GM23338 (cell line): ENCODE results near the gene AP4M1. TPM values are rescaled to one million over a fixed set of nuclear protein-coding genes. Genes with fewer than 3 reads are reported as not detected.
"Not testable (repeated sequence)": the region's sequence is repeated elsewhere in the genome, so short reads cannot be mapped to it uniquely, and the experiment has no call there.

Source experiments
- ATAC-seq: fragments of 200-7000 bp; cut with Tn5 transposase; 3 replicates; pipeline ENCODE4 v1.9.1; 2020
- DNase-seq: peaks from one replicate; pipeline ENCODE4 v3.0.0-alpha.2; 2015; ENCODE audit warnings: low spot score
- H2AFZ ChIP-seq: fragments of 200-600 bp; sonication (generic); 2 replicates; pipeline ENCODE4 v1.8.0; 2016; ENCODE audit warnings: antibody characterized with exemption, mild to moderate bottlenecking, moderate library complexity
- H3F3A ChIP-seq: fragments of 200-600 bp; sonication (generic); replicated peaks from 2 replicates; pipeline ENCODE4 v1.8.0; 2017; ENCODE audit warnings: antibody characterized with exemption, mixed run types, low read depth
- H3K27ac ChIP-seq: fragments of 200-600 bp; sonication (generic); 2 replicates; pipeline ENCODE4 v1.6.1; 2016; ENCODE audit warnings: low read depth
- H3K27me3 ChIP-seq: fragments of 200-600 bp; sonication (generic); 2 replicates; pipeline ENCODE4 v1.8.0; 2016; ENCODE audit warnings: mild to moderate bottlenecking, mixed run types, moderate library complexity; ENCODE audit not compliant: insufficient read depth
- H3K36me3 ChIP-seq: fragments of 200-600 bp; sonication (generic); 2 replicates; pipeline ENCODE4 v1.8.0; 2016; ENCODE audit warnings: mild to moderate bottlenecking; ENCODE audit not compliant: insufficient read depth
- H3K4me1 ChIP-seq: fragments of 200-600 bp; sonication (generic); 2 replicates; pipeline ENCODE4 v1.8.0; 2016; ENCODE audit warnings: mild to moderate bottlenecking, moderate library complexity; ENCODE audit not compliant: insufficient read depth
- H3K4me2 ChIP-seq: fragments of 200-600 bp; sonication (generic); 2 replicates; pipeline ENCODE4 v1.7.1; 2017; ENCODE audit warnings: mixed run types
- H3K4me3 ChIP-seq: fragments of 200-600 bp; sonication (generic); 2 replicates; pipeline ENCODE4 v1.6.1; 2016; ENCODE audit warnings: mixed run types
- H3K79me2 ChIP-seq: fragments of 200-600 bp; sonication (generic); replicated peaks from 2 replicates; pipeline ENCODE4 v1.8.0; 2017; ENCODE audit warnings: mild to moderate bottlenecking; ENCODE audit not compliant: insufficient read depth
- H3K9me2 ChIP-seq: fragments of 200-600 bp; sonication (generic); 2 replicates; pipeline ENCODE4 v1.8.0; 2017; ENCODE audit not compliant: insufficient read depth
- H4K20me1 ChIP-seq: fragments of 200-600 bp; sonication (generic); replicated peaks from 2 replicates; pipeline ENCODE4 v1.8.0; 2017; ENCODE audit warnings: mild to moderate bottlenecking; ENCODE audit not compliant: insufficient read depth
- H3K27ac Mint-ChIP-seq: 2 replicates; pipeline ENCODE4 v1.8.0; 2020; ENCODE audit warnings: inconsistent platforms, mild to moderate bottlenecking, moderate library complexity, mixed read lengths
- H3K27me3 Mint-ChIP-seq: 3 replicates; pipeline ENCODE4 v1.8.0; 2022; ENCODE audit warnings: low read depth, mild to moderate bottlenecking, moderate library complexity, mixed read lengths, inconsistent platforms; ENCODE audit not compliant: insufficient read depth, poor library complexity
- H3K36me3 Mint-ChIP-seq: 3 replicates; pipeline ENCODE4 v1.8.0; 2021; ENCODE audit warnings: low read depth, mild to moderate bottlenecking, inconsistent platforms, moderate library complexity, mixed read lengths
- H3K4me1 Mint-ChIP-seq: 3 replicates; pipeline ENCODE4 v1.8.0; 2020; ENCODE audit warnings: mild to moderate bottlenecking, inconsistent platforms, mixed read lengths
- H3K4me3 Mint-ChIP-seq: 3 replicates; pipeline ENCODE4 v1.8.0; 2021; ENCODE audit warnings: moderate library complexity, mild to moderate bottlenecking, inconsistent platforms, mixed read lengths
- H3K9me3 Mint-ChIP-seq: 3 replicates; pipeline ENCODE4 v1.8.0; 2020; ENCODE audit warnings: moderate library complexity, mild to moderate bottlenecking, inconsistent platforms, mixed read lengths
- CREB1 ChIP-seq: fragments of 250-450 bp; sonication (Bioruptor Pico); IDR thresholded peaks from 2 replicates; pipeline ENCODE4 v1.5.0; 2020; ENCODE audit warnings: low read depth, mild to moderate bottlenecking, moderate library complexity
- CTCF ChIP-seq, 2 experiments: fragments of 200-600 bp in 1 of 2; sonication (generic) in 1 of 2; conservative IDR thresholded peaks; 2 replicates each; pipeline versions ENCODE4 v1.5.1 to v1.6.1; 2016 to 2017; ENCODE audit warnings: antibody characterized with exemption in 2 of 2, low read depth in 2 of 2, mild to moderate bottlenecking in 2 of 2, moderate library complexity in 1 of 2
- ETS1 ChIP-seq: IDR thresholded peaks from 2 replicates; pipeline ENCODE4 v1.6.1; 2016; ENCODE audit warnings: antibody characterized with exemption
- EZH2 ChIP-seq: fragments of 200-600 bp; sonication (generic); IDR thresholded peaks from one replicate; pipeline ENCODE4 v1.8.0; 2017; ENCODE audit warnings: antibody characterized with exemption, mild to moderate bottlenecking, low read depth; ENCODE audit not compliant: unreplicated experiment
- JUNB ChIP-seq: IDR thresholded peaks from one replicate; pipeline ENCODE4 v1.6.1; 2016; ENCODE audit warnings: antibody characterized with exemption; ENCODE audit not compliant: unreplicated experiment
- NANOG ChIP-seq: IDR thresholded peaks from 2 replicates; pipeline ENCODE4 v1.6.1; 2016; ENCODE audit warnings: antibody characterized with exemption, borderline replicate concordance
- POLR2AphosphoS5 ChIP-seq: IDR thresholded peaks from 2 replicates; pipeline ENCODE4 v1.6.1; 2016; ENCODE audit warnings: antibody characterized with exemption, low read depth
- STAT1 ChIP-seq: IDR thresholded peaks from one replicate; pipeline ENCODE4 v1.6.1; 2016; ENCODE audit warnings: antibody characterized with exemption; ENCODE audit not compliant: unreplicated experiment
- ZNF114 ChIP-seq: fragments of 250-450 bp; sonication (Bioruptor Pico); IDR thresholded peaks from 2 replicates; pipeline ENCODE4 v1.5.0; 2020; ENCODE audit warnings: mild to moderate bottlenecking, moderate library complexity
- ZNF331 ChIP-seq: fragments of 250-450 bp; sonication (Bioruptor Pico); IDR thresholded peaks from 2 replicates; pipeline ENCODE4 v1.5.0; 2020; ENCODE audit warnings: low read depth, mild to moderate bottlenecking, moderate library complexity
- ZNF462 ChIP-seq: fragments of 250-450 bp; sonication (Bioruptor Pico); IDR thresholded peaks from 2 replicates; pipeline ENCODE4 v1.5.0; 2020; ENCODE audit warnings: mild to moderate bottlenecking, moderate library complexity
- polyA plus RNA-seq: library from polyadenylated mRNA; unstranded; fragments of >200 nt; fragmentation: Nextera tagmentation; extraction: Ambion mirVana; gene quantifications from 2 replicates; pipeline ENCODE4 v1.2.1, GENCODE V29; 2016
- total RNA-seq: library from RNA; depleted of rRNA; stranded (reverse); fragments of >200 nt; shearing (Covaris generic); gene quantifications from 2 replicates; pipeline ENCODE4 v1.2.3, GENCODE V29; 2014

The AP4M1 gene
- total and polyA plus RNA-seq, 2 experiments from 2014 or later, result 9.5 to 13.3 TPM

GRCh38 chr7:100146350-100146749 lies 44.9 kb downstream of the AP4M1 start:
- not testable (repeated sequence) for H3F3A ChIP-seq, H3K27ac ChIP-seq, DNase-seq, H2AFZ ChIP-seq, H3K4me3 Mint-ChIP-seq, H3K36me3 Mint-ChIP-seq, H3K4me2 ChIP-seq, H3K27ac Mint-ChIP-seq, H3K36me3 ChIP-seq, H3K27me3 ChIP-seq, H3K27me3 Mint-ChIP-seq, H4K20me1 ChIP-seq, H3K9me3 Mint-ChIP-seq, H3K4me3 ChIP-seq, H3K9me2 ChIP-seq, ATAC-seq
- H3K4me1 Mint-ChIP-seq, result peaks cover 19% of the 10 kb centered on the region
- Histone ChIP-seq H3K4me1 (peaks cover 15% of the 10 kb centered on the region), H3K79me2 (peaks cover 24% of the 10 kb centered on the region)

GRCh38 chr7:100147278-100147677 lies 45.8 kb downstream of the AP4M1 start:
- no peaks in the 10 kb centered on the region for H3K9me2 ChIP-seq
- Mint-ChIP-seq H3K4me3 (no peak overlapping the region), H3K27ac (no peak overlapping the region), H3K27me3 (peaks cover 10% of the 10 kb centered on the region), H3K4me1 (peaks cover 21% of the 10 kb centered on the region), H3K36me3 (peaks cover 16% of the 10 kb centered on the region), H3K9me3 (peaks cover 4% of the 10 kb centered on the region; the same call in 1 of the 3 replicates)
- no peak overlapping the region for H3K4me2 ChIP-seq
- peaks cover 29% of the 10 kb centered on the region for H3K79me2 ChIP-seq
- ATAC-seq (no peak), DNase-seq (no peak)
- peaks cover 3% of the 10 kb centered on the region for H4K20me1 ChIP-seq
- H2AFZ ChIP-seq, result no peak overlapping the region
- H3K36me3 ChIP-seq, result no peaks in the 10 kb centered on the region
- peaks cover 15% of the 10 kb centered on the region for H3K4me1 ChIP-seq
- peaks cover 9% of the 10 kb centered on the region for H3F3A ChIP-seq
- no peak overlapping the region for H3K4me3 ChIP-seq
- H3K27me3 ChIP-seq, result no peaks in the 10 kb centered on the region
- no peak overlapping the region for H3K27ac ChIP-seq
- TF ChIP-seq ZNF114 (CRISPR knock-in tag) (no peak), ZNF462 (CRISPR knock-in tag) (no peak), POLR2AphosphoS5 (no peak), CREB1 (CRISPR knock-in tag) (no peak), JUNB (no peak), CTCF (conservative IDR thresholded peaks at IDR 0.05; ENCODE audit: low read depth in 2 of 2) (no peak), ETS1 (no peak), STAT1 (no peak), NANOG (no peak), EZH2 (no peak), ZNF331 (CRISPR knock-in tag) (no peak)
